Spleen (tissue), 11 donors: ENCODE measurements around the gene TPPP3. TPM values are rescaled to one million over a fixed set of nuclear protein-coding genes. Genes with fewer than 3 reads are reported as not detected.

ENCODE experiments used
- DNase-seq: peaks from one replicate; pipeline ENCODE4 v3.0.0-alpha.2; 2020
- H3K27ac ChIP-seq, 8 donors: fragments of 200-600 bp; sonication (generic) in 7 of 8; 1 replicate in 4 of 8; 2 replicates in 4 of 8; pipeline versions ENCODE4 v1.5.0 to v1.8.0; 2016 to 2021; ENCODE audit warnings: inconsistent platforms in 4 of 8, mild to moderate bottlenecking in 4 of 8, moderate library complexity in 1 of 8
- H3K27me3 ChIP-seq, 7 donors: fragments of 200-600 bp; sonication (generic) in 6 of 7; replicated peaks in 1 of 7; 1 replicate in 4 of 7; 2 replicates in 3 of 7; pipeline versions ENCODE4 v1.5.0 to v1.8.0; 2016 to 2021; ENCODE audit warnings: inconsistent platforms in 3 of 7, mild to moderate bottlenecking in 1 of 7
- H3K36me3 ChIP-seq, 6 donors: fragments of 200-600 bp; sonication (generic) in 5 of 6; 1 replicate in 4 of 6; 2 replicates in 2 of 6; pipeline versions ENCODE4 v1.5.0 to v1.8.0; 2016 to 2021; ENCODE audit warnings: inconsistent platforms in 2 of 6
- H3K4me1 ChIP-seq, 6 donors: fragments of 200-600 bp; sonication (generic) in 5 of 6; 1 replicate in 3 of 6; 2 replicates in 3 of 6; pipeline versions ENCODE4 v1.5.0 to v1.8.0; 2016 to 2021; ENCODE audit warnings: inconsistent platforms in 3 of 6
- H3K4me3 ChIP-seq, 8 donors: fragments of 200-600 bp; sonication (generic) in 7 of 8; 1 replicate in 4 of 8; 2 replicates in 4 of 8; pipeline versions ENCODE4 v1.5.0 to v1.8.0; 2016 to 2021; ENCODE audit warnings: inconsistent platforms in 4 of 8, mild to moderate bottlenecking in 4 of 8, moderate library complexity in 2 of 8
- H3K9me3 ChIP-seq, 8 donors: fragments of 200-600 bp; sonication (generic) in 7 of 8; 1 replicate in 4 of 8; 2 replicates in 4 of 8; pipeline versions ENCODE4 v1.5.0 to v1.8.0; 2016 to 2021; ENCODE audit warnings: inconsistent platforms in 4 of 8
- CTCF ChIP-seq, 11 experiments: fragments of 200-600 bp in 7 of 11; fragments of 450-650 bp in 4 of 11; sonication (generic) in 4 of 11; IDR thresholded peaks in 8 of 11; conservative IDR thresholded peaks in 3 of 11; 1 replicate in 7 of 11; 2 replicates in 4 of 11; pipeline versions ENCODE4 v1.4.0 to v1.8.0; 2016 to 2021; ENCODE audit warnings: antibody characterized with exemption in 11 of 11, inconsistent platforms in 4 of 11, mild to moderate bottlenecking in 1 of 11
- POLR2A ChIP-seq, 3 donors: fragments of 450-650 bp; IDR thresholded peaks; one replicate each; pipeline ENCODE4 v1.5.1; 2017; ENCODE audit warnings: antibody characterized with exemption in 3 of 3, mild to moderate bottlenecking in 1 of 3
- POLR2AphosphoS5 ChIP-seq, 3 donors: sonication (generic); formaldehyde crosslinking; IDR thresholded peaks; one replicate each; pipeline ENCODE4 v1.5.1; 2017; ENCODE audit warnings: antibody characterized with exemption in 3 of 3
- WGBS, 5 donors: extraction: QIAGEN DNeasy Blood & Tissue Kit in 3 of 5; methylation state at CpG; one replicate each; pipeline versions ENCODE4 v1.1.5 to v1.1.7; 2013 to 2018; 5-methylcytosine and 5-hydroxymethylcytosine counted together
- intact Hi-C: fragments of 100-400 bp; cut with DNase I; formaldehyde crosslinking; loops from one replicate; pipeline ENCODE4 v1.15.0; 2023; ENCODE audit warnings: low total_unique reads
- polyA plus RNA-seq, 3 donors: library from polyadenylated mRNA; stranded (reverse); fragments of 200-250 nt; gene quantifications; one replicate each; pipeline ENCODE4 v1.2.1, GENCODE V29; 2013
- total RNA-seq, 7 donors: library from RNA; depleted of rRNA in 3 of 7; stranded (reverse); fragments of >200 nt in 3 of 7; fragmentation: NEBNext Ultra II Directional in 4 of 7; extraction: Animal tissue kit (Norgen Biotek cat#: 25700) in 4 of 7; gene quantifications; one replicate each; pipeline versions ENCODE4 v1.1.0 to v1.2.1, GENCODE V29; 2016 to 2021
- donor health status: healthy with polysubstance abuse.
- donor health status: DM: no; HTN: no; CAD: no; lungs with moderate emphysema.
- donor health status: DM: no; HTN: no; CAD: no.
- donor health status: Bipolar disorder and iron deficiency.
- donor health status: healthy.
- donor health status: DM: no; HTN: no; CAD: no.
- donor health status: DM: yes; HTN: yes; CAD: no.

The TPPP3 gene
- total and polyA plus RNA-seq, 10 donors: 2.5 to 13.9 (median 8.6) TPM

- TF ChIP-seq POLR2A (IDR thresholded peaks at IDR 0.05): no peak
- TF ChIP-seq CTCF (IDR thresholded peaks at IDR 0.05 in 8 of 11, conservative IDR thresholded peaks at IDR 0.05 in 3 of 11): peak in 5 of 11 experiments; percentile 41 to 57 (median 52)
- intact Hi-C loops: no loop called here
- H3K9me3 ChIP-seq: no peaks in the 10 kb centered on the region
- no peak overlapping the region for H3K27ac ChIP-seq
- peaks cover 0 to 2% (median 0%) of the 10 kb centered on the region in 6 donors for H3K4me1 ChIP-seq
- H3K27me3 ChIP-seq: peaks cover 0 to 4% (median 0%) of the 10 kb centered on the region in 7 donors
- DNase-seq: no peak
- H3K4me3 ChIP-seq: no peak overlapping the region
- H3K36me3 ChIP-seq: no peaks in the 10 kb centered on the region
Measured at GRCh38 chr16:67372664-67373063, 20.6 kb downstream of the TPPP3 start.

GRCh38 chr16:67370661-67371060, 22.6 kb downstream of the TPPP3 start:
- intact Hi-C loops: no loop called here
- H3K9me3 ChIP-seq: no peaks in the 10 kb centered on the region
- no peak overlapping the region for H3K4me3 ChIP-seq
- TF ChIP-seq CTCF (IDR thresholded peaks at IDR 0.05 in 8 of 11, conservative IDR thresholded peaks at IDR 0.05 in 3 of 11) (no peak), POLR2AphosphoS5 (IDR thresholded peaks at IDR 0.05) (no peak), POLR2A (IDR thresholded peaks at IDR 0.05) (no peak)
- no peak for DNase-seq
- 90 to 92% (median 91%) methylated on average over 4 of the region's 4 CpGs for WGBS, 5 donors
- peaks cover 0 to 6% (median 1%) of the 10 kb centered on the region in 6 donors for H3K4me1 ChIP-seq
- peaks cover 0 to 4% (median 0%) of the 10 kb centered on the region in 7 donors for H3K27me3 ChIP-seq
- H3K27ac ChIP-seq: no peak overlapping the region
- H3K36me3 ChIP-seq: no peaks in the 10 kb centered on the region

GRCh38 chr16:67364600-67365235, 28.6 kb downstream of the TPPP3 start:
- intact Hi-C loops: no loop called here
- H3K27ac ChIP-seq: peak overlapping the region in 4 of 8 donors; percentile 26 to 45 (median 38)

More at GRCh38 chr16:67364600-67365235, 28.6 kb downstream of the TPPP3 start:
- H3K4me1 ChIP-seq: peaks cover 10 to 23% (median 15%) of the 10 kb centered on the region in 6 donors
- H3K36me3 ChIP-seq: no peaks in the 10 kb centered on the region
- no peaks in the 10 kb centered on the region for H3K9me3 ChIP-seq
- DNase-seq: no peak
- H3K4me3 ChIP-seq: no peak overlapping the region
- TF ChIP-seq POLR2A (IDR thresholded peaks at IDR 0.05) (no peak), CTCF (IDR thresholded peaks at IDR 0.05 in 8 of 11, conservative IDR thresholded peaks at IDR 0.05 in 3 of 11) (no peak), POLR2AphosphoS5 (IDR thresholded peaks at IDR 0.05) (no peak)
- no peaks in the 10 kb centered on the region for H3K27me3 ChIP-seq
